Measurements from ENCODE around the gene LIPT2.

DNA sequence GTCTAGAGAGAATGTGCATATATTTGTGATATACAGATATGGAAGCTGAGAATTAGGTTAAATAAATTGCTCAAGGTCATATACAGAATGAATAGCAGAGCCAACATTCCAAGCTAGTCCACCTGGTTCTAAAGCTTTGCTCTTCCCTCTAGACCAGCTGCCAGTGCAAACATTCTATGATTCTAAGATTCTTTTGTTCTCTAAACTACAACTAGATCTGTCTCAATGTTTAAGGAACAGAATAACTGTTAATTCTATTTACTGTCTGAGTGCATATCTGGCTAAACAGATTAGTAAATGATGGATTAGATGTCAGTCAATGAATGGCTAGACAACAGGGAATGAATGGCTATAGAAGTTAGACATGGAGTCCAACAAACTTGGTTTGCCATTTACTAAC, 45.8 kb downstream of the LIPT2 start:
- TF ChIP-seq POLR2A (IDR thresholded peaks at IDR 0.05): no peak
- TF ChIP-seq, protein P1, sequence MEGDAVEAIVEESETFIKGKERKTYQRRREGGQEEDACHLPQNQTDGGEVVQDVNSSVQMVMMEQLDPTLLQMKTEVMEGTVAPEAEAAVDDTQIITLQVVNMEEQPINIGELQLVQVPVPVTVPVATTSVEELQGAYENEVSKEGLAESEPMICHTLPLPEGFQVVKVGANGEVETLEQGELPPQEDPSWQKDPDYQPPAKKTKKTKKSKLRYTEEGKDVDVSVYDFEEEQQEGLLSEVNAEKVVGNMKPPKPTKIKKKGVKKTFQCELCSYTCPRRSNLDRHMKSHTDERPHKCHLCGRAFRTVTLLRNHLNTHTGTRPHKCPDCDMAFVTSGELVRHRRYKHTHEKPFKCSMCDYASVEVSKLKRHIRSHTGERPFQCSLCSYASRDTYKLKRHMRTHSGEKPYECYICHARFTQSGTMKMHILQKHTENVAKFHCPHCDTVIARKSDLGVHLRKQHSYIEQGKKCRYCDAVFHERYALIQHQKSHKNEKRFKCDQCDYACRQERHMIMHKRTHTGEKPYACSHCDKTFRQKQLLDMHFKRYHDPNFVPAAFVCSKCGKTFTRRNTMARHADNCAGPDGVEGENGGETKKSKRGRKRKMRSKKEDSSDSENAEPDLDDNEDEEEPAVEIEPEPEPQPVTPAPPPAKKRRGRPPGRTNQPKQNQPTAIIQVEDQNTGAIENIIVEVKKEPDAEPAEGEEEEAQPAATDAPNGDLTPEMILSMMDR (IDR thresholded peaks at IDR 0.05): no peak
